Measurements from ENCODE around the gene DYNC1H1. TPM values are rescaled to one million over a fixed set of nuclear protein-coding genes. Genes with fewer than 3 reads are reported as not detected.

Gene DYNC1H1
- total RNA-seq, 1 donor from 2014 or later, result 783 TPM

DNA sequence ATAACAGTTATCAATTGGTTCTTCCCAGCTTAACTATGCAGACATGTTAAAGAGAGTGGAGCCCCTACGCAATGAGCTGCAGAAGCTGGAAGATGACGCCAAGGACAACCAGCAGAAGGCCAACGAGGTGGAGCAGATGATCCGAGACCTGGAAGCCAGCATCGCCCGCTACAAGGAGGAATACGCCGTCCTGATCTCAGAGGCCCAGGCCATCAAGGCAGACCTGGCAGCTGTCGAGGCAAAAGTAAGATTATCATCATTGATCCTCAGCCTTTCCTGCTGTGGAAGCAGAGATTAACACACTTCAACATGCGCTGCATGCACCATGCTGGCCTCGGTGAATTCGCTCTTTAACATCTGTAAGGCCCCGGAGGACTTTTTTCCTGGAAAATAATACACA, 68.9 kb downstream of the DYNC1H1 start:
- Histone ChIP-seq H3K36me3 (ENCODE audit: control insufficient read depth, insufficient read depth, low read length) (peaks cover 7% of the 10 kb centered on the region), H3K4me3 (ENCODE audit: low read depth, low read length) (no peak overlapping the region), H3K27me3 (ENCODE audit: control insufficient read depth, insufficient read depth, low read length) (no peaks in the 10 kb centered on the region)
- DNase-seq (ENCODE audit: low read depth), result no peak
- TF ChIP-seq, protein P1, sequence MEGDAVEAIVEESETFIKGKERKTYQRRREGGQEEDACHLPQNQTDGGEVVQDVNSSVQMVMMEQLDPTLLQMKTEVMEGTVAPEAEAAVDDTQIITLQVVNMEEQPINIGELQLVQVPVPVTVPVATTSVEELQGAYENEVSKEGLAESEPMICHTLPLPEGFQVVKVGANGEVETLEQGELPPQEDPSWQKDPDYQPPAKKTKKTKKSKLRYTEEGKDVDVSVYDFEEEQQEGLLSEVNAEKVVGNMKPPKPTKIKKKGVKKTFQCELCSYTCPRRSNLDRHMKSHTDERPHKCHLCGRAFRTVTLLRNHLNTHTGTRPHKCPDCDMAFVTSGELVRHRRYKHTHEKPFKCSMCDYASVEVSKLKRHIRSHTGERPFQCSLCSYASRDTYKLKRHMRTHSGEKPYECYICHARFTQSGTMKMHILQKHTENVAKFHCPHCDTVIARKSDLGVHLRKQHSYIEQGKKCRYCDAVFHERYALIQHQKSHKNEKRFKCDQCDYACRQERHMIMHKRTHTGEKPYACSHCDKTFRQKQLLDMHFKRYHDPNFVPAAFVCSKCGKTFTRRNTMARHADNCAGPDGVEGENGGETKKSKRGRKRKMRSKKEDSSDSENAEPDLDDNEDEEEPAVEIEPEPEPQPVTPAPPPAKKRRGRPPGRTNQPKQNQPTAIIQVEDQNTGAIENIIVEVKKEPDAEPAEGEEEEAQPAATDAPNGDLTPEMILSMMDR (IDR thresholded peaks at IDR 0.05; ENCODE audit: insufficient read depth, low read length, poor library complexity, severe bottlenecking), result no peak

- TF ChIP-seq, protein P1 (IDR thresholded peaks at IDR 0.05; ENCODE audit: insufficient read depth, low read length, poor library complexity, severe bottlenecking), result no peak
Measured at GRCh38 chr14:102034301-102034700, 69.9 kb downstream of the DYNC1H1 start.

GRCh38 chr14:102035914-102036313, 71.5 kb downstream of the DYNC1H1 start:
- Histone ChIP-seq H3K36me3 (ENCODE audit: control insufficient read depth, insufficient read depth, low read length) (peaks cover 6% of the 10 kb centered on the region), H3K4me3 (ENCODE audit: low read depth, low read length) (no peak overlapping the region), H3K27me3 (ENCODE audit: control insufficient read depth, insufficient read depth, low read length) (no peaks in the 10 kb centered on the region)
- no peak for DNase-seq (ENCODE audit: low read depth)
- TF ChIP-seq, protein P1 (IDR thresholded peaks at IDR 0.05; ENCODE audit: insufficient read depth, low read length, poor library complexity, severe bottlenecking), result no peak

More at GRCh38 chr14:102034301-102034700, 69.9 kb downstream of the DYNC1H1 start:
- Histone ChIP-seq H3K36me3 (ENCODE audit: control insufficient read depth, insufficient read depth, low read length) (peaks cover 6% of the 10 kb centered on the region), H3K27me3 (ENCODE audit: control insufficient read depth, insufficient read depth, low read length) (no peaks in the 10 kb centered on the region), H3K4me3 (ENCODE audit: low read depth, low read length) (no peak overlapping the region)
- no peak for DNase-seq (ENCODE audit: low read depth)

GRCh38 chr14:102037686-102038085, 73.3 kb downstream of the DYNC1H1 start:
- Histone ChIP-seq H3K27me3 (ENCODE audit: control insufficient read depth, insufficient read depth, low read length) (no peaks in the 10 kb centered on the region), H3K4me3 (ENCODE audit: low read depth, low read length) (no peak overlapping the region), H3K36me3 (ENCODE audit: control insufficient read depth, insufficient read depth, low read length) (peaks cover 2% of the 10 kb centered on the region)
- DNase-seq (ENCODE audit: low read depth), result no peak
- TF ChIP-seq, protein P1 (IDR thresholded peaks at IDR 0.05; ENCODE audit: insufficient read depth, low read length, poor library complexity, severe bottlenecking), result no peak

DNA sequence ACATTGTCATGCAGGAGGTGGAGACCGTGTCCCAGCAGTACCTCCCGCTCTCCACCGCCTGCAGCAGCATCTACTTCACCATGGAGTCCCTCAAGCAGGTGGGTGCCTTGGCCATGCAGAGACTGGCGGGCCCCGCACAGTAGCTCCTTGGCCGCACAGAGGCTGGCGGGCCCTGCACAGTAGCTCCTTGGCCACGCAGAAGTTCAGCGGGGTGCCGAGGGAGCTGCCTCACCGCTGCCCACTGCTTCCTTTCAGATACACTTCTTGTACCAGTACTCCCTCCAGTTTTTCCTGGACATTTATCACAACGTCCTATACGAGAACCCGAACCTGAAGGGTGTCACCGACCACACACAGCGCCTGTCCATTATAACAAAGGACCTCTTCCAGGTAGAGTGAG, 74.8 kb downstream of the DYNC1H1 start:
- no peaks in the 10 kb centered on the region for H3K27me3 ChIP-seq (ENCODE audit: control insufficient read depth, insufficient read depth, low read length)
- no peak overlapping the region for H3K4me3 ChIP-seq (ENCODE audit: low read depth, low read length)
- TF ChIP-seq, protein P1 (IDR thresholded peaks at IDR 0.05; ENCODE audit: insufficient read depth, low read length, poor library complexity, severe bottlenecking), result no peak
- H3K36me3 ChIP-seq (ENCODE audit: control insufficient read depth, insufficient read depth, low read length), result no peaks in the 10 kb centered on the region
- DNase-seq (ENCODE audit: low read depth), result no peak

GRCh38 chr14:102040153-102040552, 75.8 kb downstream of the DYNC1H1 start:
- no peak for DNase-seq (ENCODE audit: low read depth)
- TF ChIP-seq, protein P1 (IDR thresholded peaks at IDR 0.05; ENCODE audit: insufficient read depth, low read length, poor library complexity, severe bottlenecking), result no peak
- peaks cover 2% of the 10 kb centered on the region for H3K36me3 ChIP-seq (ENCODE audit: control insufficient read depth, insufficient read depth, low read length)
- no peaks in the 10 kb centered on the region for H3K27me3 ChIP-seq (ENCODE audit: control insufficient read depth, insufficient read depth, low read length)
- H3K4me3 ChIP-seq (ENCODE audit: low read depth, low read length), result no peak overlapping the region
